ENCODE results near the gene RHBDD1.

The RHBDD1 gene

GRCh38 chr2:226999661-227000060 lies 163.8 kb downstream of the RHBDD1 start:
- TF ChIP-seq, protein P1, sequence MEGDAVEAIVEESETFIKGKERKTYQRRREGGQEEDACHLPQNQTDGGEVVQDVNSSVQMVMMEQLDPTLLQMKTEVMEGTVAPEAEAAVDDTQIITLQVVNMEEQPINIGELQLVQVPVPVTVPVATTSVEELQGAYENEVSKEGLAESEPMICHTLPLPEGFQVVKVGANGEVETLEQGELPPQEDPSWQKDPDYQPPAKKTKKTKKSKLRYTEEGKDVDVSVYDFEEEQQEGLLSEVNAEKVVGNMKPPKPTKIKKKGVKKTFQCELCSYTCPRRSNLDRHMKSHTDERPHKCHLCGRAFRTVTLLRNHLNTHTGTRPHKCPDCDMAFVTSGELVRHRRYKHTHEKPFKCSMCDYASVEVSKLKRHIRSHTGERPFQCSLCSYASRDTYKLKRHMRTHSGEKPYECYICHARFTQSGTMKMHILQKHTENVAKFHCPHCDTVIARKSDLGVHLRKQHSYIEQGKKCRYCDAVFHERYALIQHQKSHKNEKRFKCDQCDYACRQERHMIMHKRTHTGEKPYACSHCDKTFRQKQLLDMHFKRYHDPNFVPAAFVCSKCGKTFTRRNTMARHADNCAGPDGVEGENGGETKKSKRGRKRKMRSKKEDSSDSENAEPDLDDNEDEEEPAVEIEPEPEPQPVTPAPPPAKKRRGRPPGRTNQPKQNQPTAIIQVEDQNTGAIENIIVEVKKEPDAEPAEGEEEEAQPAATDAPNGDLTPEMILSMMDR (IDR thresholded peaks at IDR 0.05; ENCODE audit: unreplicated experiment in 3 of 3): no peak
- Mint-ChIP-seq H3K4me3 (no peak overlapping the region), H3K27me3 (ENCODE audit: low read depth) (no peaks in the 10 kb centered on the region), H3K27ac (no peak overlapping the region), H3K36me3 (ENCODE audit: low read depth) (peaks cover 25% of the 10 kb centered on the region), H3K4me1 (no peaks in the 10 kb centered on the region), H3K9me3 (no peaks in the 10 kb centered on the region)

DNA sequence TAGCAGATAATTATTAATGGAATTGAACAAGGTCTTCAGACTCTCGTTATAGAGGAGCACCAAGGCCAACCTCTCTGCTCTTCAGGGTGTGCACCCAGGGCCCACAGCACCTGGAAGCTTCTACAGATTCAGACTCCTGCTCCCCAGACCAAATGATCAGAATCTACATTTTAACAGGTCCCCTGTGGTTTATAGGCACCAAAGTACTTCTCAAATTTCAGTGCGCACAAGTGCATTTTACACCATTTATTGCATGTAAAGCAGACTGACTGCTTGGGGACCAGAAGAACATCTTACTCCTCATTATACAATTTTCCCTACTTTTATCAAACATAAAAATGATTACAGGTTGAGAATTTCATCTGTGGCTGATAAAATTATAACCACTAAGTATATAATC lies 164.3 kb downstream of the RHBDD1 start:
- H3K4me1 Mint-ChIP-seq: no peaks in the 10 kb centered on the region
- H3K27ac Mint-ChIP-seq: no peak overlapping the region
- no peaks in the 10 kb centered on the region for H3K27me3 Mint-ChIP-seq (ENCODE audit: low read depth)
- H3K9me3 Mint-ChIP-seq: no peaks in the 10 kb centered on the region
- H3K36me3 Mint-ChIP-seq (ENCODE audit: low read depth): peaks cover 22% of the 10 kb centered on the region
- H3K4me3 Mint-ChIP-seq: no peak overlapping the region
- TF ChIP-seq, protein P1 (IDR thresholded peaks at IDR 0.05; ENCODE audit: unreplicated experiment in 3 of 3): no peak

GRCh38 chr2:227004482-227004881 lies 168.6 kb downstream of the RHBDD1 start:
- no peak overlapping the region for H3K27ac Mint-ChIP-seq
- no peak overlapping the region for H3K4me3 Mint-ChIP-seq
- H3K4me1 Mint-ChIP-seq: no peaks in the 10 kb centered on the region
- TF ChIP-seq, protein P1 (IDR thresholded peaks at IDR 0.05; ENCODE audit: unreplicated experiment in 3 of 3): no peak
- H3K36me3 Mint-ChIP-seq (ENCODE audit: low read depth): peaks cover 13% of the 10 kb centered on the region
- H3K27me3 Mint-ChIP-seq (ENCODE audit: low read depth): peaks cover 3% of the 10 kb centered on the region
- H3K9me3 Mint-ChIP-seq: no peaks in the 10 kb centered on the region

- Mint-ChIP-seq H3K4me1 (no peaks in the 10 kb centered on the region), H3K9me3 (no peaks in the 10 kb centered on the region), H3K27me3 (ENCODE audit: low read depth) (peaks cover 3% of the 10 kb centered on the region), H3K4me3 (no peak overlapping the region), H3K27ac (no peak overlapping the region), H3K36me3 (ENCODE audit: low read depth) (no peaks in the 10 kb centered on the region)
- TF ChIP-seq, protein P1 (IDR thresholded peaks at IDR 0.05; ENCODE audit: unreplicated experiment in 3 of 3): no peak
These were observed 170.5 kb downstream of the RHBDD1 start for GRCh38 chr2:227006189-227006897.

- no peaks in the 10 kb centered on the region for H3K36me3 Mint-ChIP-seq (ENCODE audit: low read depth)
- no peaks in the 10 kb centered on the region for H3K4me1 Mint-ChIP-seq
These were observed 171.3 kb downstream of the RHBDD1 start for GRCh38 chr2:227007148-227007547.

More at GRCh38 chr2:227007148-227007547, 171.3 kb downstream of the RHBDD1 start:
- peaks cover 3% of the 10 kb centered on the region for H3K27me3 Mint-ChIP-seq (ENCODE audit: low read depth)
- H3K27ac Mint-ChIP-seq: no peak overlapping the region
- no peaks in the 10 kb centered on the region for H3K9me3 Mint-ChIP-seq
- TF ChIP-seq, protein P1 (IDR thresholded peaks at IDR 0.05; ENCODE audit: unreplicated experiment in 3 of 3): no peak
- no peak overlapping the region for H3K4me3 Mint-ChIP-seq

Measured in nephron (organoid).